ENCODE measurements around the gene OR51B5. TPM values are rescaled to one million over a fixed set of nuclear protein-coding genes. Genes with fewer than 3 reads are reported as not detected.

OR51B5 gene
- polyA plus RNA-seq, 1 donor (not counting 4 experiments of a cell fraction or from before 2014, with no cell fraction given), result not detected

DNA sequence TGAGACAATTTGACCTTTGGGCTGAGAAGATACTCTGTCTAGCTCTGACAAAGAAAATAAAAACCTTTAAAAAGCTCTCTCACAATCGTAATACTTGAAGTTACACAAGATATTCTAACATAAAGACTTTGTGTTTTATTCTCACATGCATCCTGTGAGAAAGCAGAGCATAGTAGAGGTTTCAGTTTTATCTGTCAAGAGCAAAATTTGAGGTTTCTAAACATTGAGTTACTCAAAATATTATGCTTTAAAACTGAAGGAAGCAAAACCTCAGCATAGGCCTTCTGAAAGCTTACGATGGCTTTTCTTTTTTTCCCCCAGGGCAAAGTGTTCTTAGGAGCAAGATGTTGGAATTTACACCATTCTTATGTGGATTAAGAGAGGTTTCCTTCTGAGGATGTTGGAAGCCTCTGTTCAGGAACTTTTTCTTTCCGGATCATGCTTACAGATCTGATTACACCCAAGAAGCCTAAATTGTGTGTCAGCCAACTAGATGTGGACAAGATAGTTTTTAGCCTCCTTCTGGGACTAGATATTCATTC lies 25.2 kb upstream of the OR51B5 start:
- TF ChIP-seq EZH2 (IDR thresholded peaks at IDR 0.05; ENCODE audit: low read length), result no peak
- TF ChIP-seq, protein P1, sequence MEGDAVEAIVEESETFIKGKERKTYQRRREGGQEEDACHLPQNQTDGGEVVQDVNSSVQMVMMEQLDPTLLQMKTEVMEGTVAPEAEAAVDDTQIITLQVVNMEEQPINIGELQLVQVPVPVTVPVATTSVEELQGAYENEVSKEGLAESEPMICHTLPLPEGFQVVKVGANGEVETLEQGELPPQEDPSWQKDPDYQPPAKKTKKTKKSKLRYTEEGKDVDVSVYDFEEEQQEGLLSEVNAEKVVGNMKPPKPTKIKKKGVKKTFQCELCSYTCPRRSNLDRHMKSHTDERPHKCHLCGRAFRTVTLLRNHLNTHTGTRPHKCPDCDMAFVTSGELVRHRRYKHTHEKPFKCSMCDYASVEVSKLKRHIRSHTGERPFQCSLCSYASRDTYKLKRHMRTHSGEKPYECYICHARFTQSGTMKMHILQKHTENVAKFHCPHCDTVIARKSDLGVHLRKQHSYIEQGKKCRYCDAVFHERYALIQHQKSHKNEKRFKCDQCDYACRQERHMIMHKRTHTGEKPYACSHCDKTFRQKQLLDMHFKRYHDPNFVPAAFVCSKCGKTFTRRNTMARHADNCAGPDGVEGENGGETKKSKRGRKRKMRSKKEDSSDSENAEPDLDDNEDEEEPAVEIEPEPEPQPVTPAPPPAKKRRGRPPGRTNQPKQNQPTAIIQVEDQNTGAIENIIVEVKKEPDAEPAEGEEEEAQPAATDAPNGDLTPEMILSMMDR (optimal IDR thresholded peaks at IDR 0.05 in 1 of 3, IDR thresholded peaks at IDR 0.05 in 1 of 3, conservative IDR thresholded peaks at IDR 0.05 in 1 of 3; ENCODE audit: extremely low read depth in 1 of 3, insufficient read depth in 2 of 3, low read length in 3 of 3), result no peak
- H3K9me1 ChIP-seq (ENCODE audit: control insufficient read depth, extremely low read depth, insufficient read depth, low read length), result no peaks in the 10 kb centered on the region
- H3K27ac ChIP-seq (ENCODE audit: control insufficient read depth, insufficient read depth, low read length), result no peak overlapping the region
- no peak overlapping the region for H3K4me2 ChIP-seq (ENCODE audit: control insufficient read depth, extremely low read depth, insufficient read depth, low read depth, low read length)
- DNase-seq (ENCODE audit: low read depth, low spot score), result no peak
- no peak overlapping the region for H3K4me3 ChIP-seq (ENCODE audit: control insufficient read depth in 2 of 3, extremely low read depth in 1 of 3, insufficient read depth in 2 of 3, low read depth in 1 of 3, low read length in 3 of 3)
- no peaks in the 10 kb centered on the region for H4K20me1 ChIP-seq (ENCODE audit: control insufficient read depth, extremely low read depth, insufficient read depth, low read length)
- no peak for FAIRE-seq
- no peaks in the 10 kb centered on the region for H3K4me1 ChIP-seq (ENCODE audit: control insufficient read depth, extremely low read depth, insufficient read depth, low read length)
- H3K27me3 ChIP-seq (ENCODE audit: control insufficient read depth, extremely low read depth, insufficient read depth, low read length), result no peaks in the 10 kb centered on the region
- H3K36me3 ChIP-seq (ENCODE audit: control insufficient read depth in 2 of 2, extremely low read depth in 1 of 2, insufficient read depth in 2 of 2, low read length in 2 of 2), result no peaks in the 10 kb centered on the region
- H3K9me3 ChIP-seq (ENCODE audit: control insufficient read depth, low read depth, low read length), result no peaks in the 10 kb centered on the region
- H3K79me2 ChIP-seq (ENCODE audit: control insufficient read depth, insufficient read depth, low read length), result no peaks in the 10 kb centered on the region
- dilution Hi-C loops (cut with MboI; ENCODE audit: extremely low pct_ligation_motif_present, low sequenced_read_pairs), result no loop called here
- no peak overlapping the region for H2AFZ ChIP-seq (ENCODE audit: control insufficient read depth, low read length)
- H3K9ac ChIP-seq (ENCODE audit: control insufficient read depth, extremely low read depth, insufficient read depth, low read length), result no peak overlapping the region

DNA sequence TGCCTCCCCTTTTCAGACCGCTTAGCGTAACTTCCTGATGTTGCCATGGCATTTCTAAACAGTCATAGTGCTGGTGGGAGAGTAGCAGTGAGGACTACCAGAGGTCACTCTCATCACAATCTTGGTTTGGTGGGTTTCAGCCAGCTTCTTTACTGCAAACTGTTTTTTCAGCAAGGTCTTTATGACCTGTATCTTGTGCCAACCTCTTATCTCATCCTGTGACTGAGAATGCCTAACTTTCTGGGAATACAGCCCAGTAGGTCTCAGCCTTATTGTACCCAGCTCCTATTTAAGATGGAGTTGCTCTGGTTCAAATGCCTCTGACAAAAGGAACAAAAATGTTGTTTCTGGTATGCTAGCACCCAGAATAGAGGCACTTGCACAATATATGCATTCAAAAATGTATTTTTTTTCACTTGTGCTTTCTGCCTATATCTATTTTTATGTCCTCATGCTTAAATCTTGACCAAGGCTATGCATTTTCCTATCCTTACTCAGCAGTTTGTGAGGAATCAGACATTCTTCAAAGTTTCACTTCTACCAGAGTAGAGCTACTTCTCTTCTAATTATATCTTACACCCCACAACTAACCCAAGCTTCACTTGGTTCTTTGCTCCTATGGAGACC lies 24.2 kb upstream of the OR51B5 start:
- Histone ChIP-seq H3K4me2 (ENCODE audit: control insufficient read depth, extremely low read depth, insufficient read depth, low read depth, low read length) (no peak overlapping the region), H3K9ac (ENCODE audit: control insufficient read depth, extremely low read depth, insufficient read depth, low read length) (no peak overlapping the region), H3K79me2 (ENCODE audit: control insufficient read depth, insufficient read depth, low read length) (no peaks in the 10 kb centered on the region), H3K4me1 (ENCODE audit: control insufficient read depth, extremely low read depth, insufficient read depth, low read length) (no peaks in the 10 kb centered on the region), H3K27me3 (ENCODE audit: control insufficient read depth, extremely low read depth, insufficient read depth, low read length) (no peaks in the 10 kb centered on the region), H2AFZ (ENCODE audit: control insufficient read depth, low read length) (no peak overlapping the region), H3K36me3 (ENCODE audit: control insufficient read depth in 2 of 2, extremely low read depth in 1 of 2, insufficient read depth in 2 of 2, low read length in 2 of 2) (no peaks in the 10 kb centered on the region), H4K20me1 (ENCODE audit: control insufficient read depth, extremely low read depth, insufficient read depth, low read length) (no peaks in the 10 kb centered on the region), H3K9me3 (ENCODE audit: control insufficient read depth, low read depth, low read length) (no peaks in the 10 kb centered on the region), H3K27ac (ENCODE audit: control insufficient read depth, insufficient read depth, low read length) (no peak overlapping the region), H3K4me3 (ENCODE audit: control insufficient read depth in 2 of 3, extremely low read depth in 1 of 3, insufficient read depth in 2 of 3, low read depth in 1 of 3, low read length in 3 of 3) (no peak overlapping the region), H3K9me1 (ENCODE audit: control insufficient read depth, extremely low read depth, insufficient read depth, low read length) (no peaks in the 10 kb centered on the region)
- dilution Hi-C loops (cut with MboI; ENCODE audit: extremely low pct_ligation_motif_present, low sequenced_read_pairs), result no loop called here
- TF ChIP-seq, protein P1 (optimal IDR thresholded peaks at IDR 0.05 in 1 of 3, IDR thresholded peaks at IDR 0.05 in 1 of 3, conservative IDR thresholded peaks at IDR 0.05 in 1 of 3; ENCODE audit: extremely low read depth in 1 of 3, insufficient read depth in 2 of 3, low read length in 3 of 3), result no peak
- TF ChIP-seq EZH2 (IDR thresholded peaks at IDR 0.05; ENCODE audit: low read length), result no peak
- no peak for FAIRE-seq
- DNase-seq (ENCODE audit: low read depth, low spot score), result no peak
